Caco-2 (cell line): Measurements from ENCODE around the gene SH3RF2. TPM values are rescaled to one million over a fixed set of nuclear protein-coding genes. Genes with fewer than 3 reads are reported as not detected.
A peak's percentile ranks its signal among the peaks of the same experiment; 100 is the strongest.

Source experiments
- BruUV-seq: library from RNA; stranded (reverse); fragments of 400-500 nt; replicated peaks from 2 replicates; lab custom pipeline; 2021; lab: Mats Ljungman, UMichigan
- CTCF ChIA-PET: fragments of 300-600 bp; sonication (Branson Sonifier 250); formaldehyde crosslinking; loops from one replicate; lab custom pipeline; 2022; ENCODE audit warnings: antibody characterized with exemption; lab: Charles Lee
- POLR2A ChIA-PET: fragments of 300-600 bp; sonication (Branson Sonifier 250); formaldehyde crosslinking; loops from one replicate; lab custom pipeline; 2022; ENCODE audit warnings: antibody characterized with exemption; lab: Charles Lee
- DNase-seq, 2 experiments: peaks; one replicate each; pipeline versions ENCODE4 v3.0.0 to v3.0.0-alpha.2; 2020 to 2022
- H3K27me3 ChIP-seq: replicated peaks from 2 replicates; pipeline ENCODE4 v1.6.0; 2011; ENCODE audit warnings: low read length; ENCODE audit not compliant: control insufficient read depth, insufficient read depth
- H3K36me3 ChIP-seq: 2 replicates; pipeline ENCODE4 v1.5.1; 2011; ENCODE audit warnings: low read length; ENCODE audit not compliant: control insufficient read depth, insufficient read depth
- H3K4me1 ChIP-seq: fragments of 250-450 bp; sonication (Bioruptor Pico); 2 replicates; pipeline ENCODE4 v1.5.1; 2020; ENCODE audit warnings: mild to moderate bottlenecking
- H3K4me3 ChIP-seq: 2 replicates; pipeline ENCODE4 v1.5.1; 2011; ENCODE audit warnings: low read depth, mild to moderate bottlenecking, control low read depth, low read length
- H3K9me3 ChIP-seq: fragments of 250-450 bp; sonication (Bioruptor Pico); 2 replicates; pipeline ENCODE4 v1.5.1; 2020; ENCODE audit warnings: mild to moderate bottlenecking, moderate library complexity
- H3K27ac Mint-ChIP-seq: one replicate; pipeline ENCODE4 v1.8.0; 2022; ENCODE audit warnings: mixed read lengths; ENCODE audit not compliant: unreplicated experiment
- H3K27me3 Mint-ChIP-seq: one replicate; pipeline ENCODE4 v1.8.0; 2022; ENCODE audit warnings: mixed read lengths; ENCODE audit not compliant: insufficient read depth, unreplicated experiment
- H3K36me3 Mint-ChIP-seq: one replicate; pipeline ENCODE4 v1.8.0; 2022; ENCODE audit warnings: mild to moderate bottlenecking, mixed read lengths; ENCODE audit not compliant: insufficient read depth, unreplicated experiment
- H3K4me1 Mint-ChIP-seq: one replicate; pipeline ENCODE4 v1.8.0; 2022; ENCODE audit warnings: low read depth, mixed read lengths; ENCODE audit not compliant: unreplicated experiment
- H3K4me3 Mint-ChIP-seq: one replicate; pipeline ENCODE4 v1.8.0; 2022; ENCODE audit warnings: mild to moderate bottlenecking, moderate library complexity, mixed read lengths; ENCODE audit not compliant: unreplicated experiment
- H3K9me3 Mint-ChIP-seq: one replicate; pipeline ENCODE4 v1.8.0; 2022; ENCODE audit warnings: mixed read lengths; ENCODE audit not compliant: unreplicated experiment
- CTCF ChIP-seq, 2 experiments: fragments of 200-600 bp in 1 of 2; IDR thresholded peaks; 1 replicate in 1 of 2; 2 replicates in 1 of 2; pipeline versions ENCODE4 v1.5.1 to v1.8.0; 2011 to 2022; ENCODE audit warnings: antibody characterized with exemption in 1 of 2, control low read depth in 1 of 2, inconsistent platforms in 1 of 2, low read depth in 1 of 2, low read length in 1 of 2, mild to moderate bottlenecking in 1 of 2, moderate library complexity in 1 of 2; ENCODE audit not compliant: insufficient read depth in 1 of 2, severe bottlenecking in 1 of 2, unreplicated experiment in 1 of 2
- intact Hi-C: fragments of 100-400 bp; cut with micrococcal nuclease; formaldehyde crosslinking; loops from one replicate; pipeline ENCODE4 v1.10.0; 2022; ENCODE audit not compliant: unreplicated experiment
- total RNA-seq: library from RNA; stranded (reverse); gene quantifications from 2 replicates; pipeline ENCODE4 v1.2.3, GENCODE V29; 2022

Gene SH3RF2
- total RNA-seq, 1 experiment from 2014 or later: 49.4 TPM

- ChIA-PET CTCF (no interaction called here), POLR2A (no interaction called here)
- H3K27ac Mint-ChIP-seq: peak overlapping the region; percentile 73
- H3K27me3 Mint-ChIP-seq: no peaks in the 10 kb centered on the region
- BruUV-seq: no TSS peak
- Histone ChIP-seq H3K36me3 (no peaks in the 10 kb centered on the region), H3K9me3 (0 out of 2 replicates have a peak, but pooled peaks cover 3% of the 10 kb centered on the region), H3K27me3 (no peaks in the 10 kb centered on the region), H3K4me1 (peaks cover 30% of the 10 kb centered on the region), H3K4me3 (no peak overlapping the region)
- TF ChIP-seq CTCF (IDR thresholded peaks at IDR 0.05; ENCODE audit: insufficient read depth in 1 of 2, low read depth in 1 of 2, low read length in 1 of 2, severe bottlenecking in 1 of 2, unreplicated experiment in 1 of 2): no peak
- H3K4me3 Mint-ChIP-seq: no peak overlapping the region
- intact Hi-C loops: no loop called here
- H3K9me3 Mint-ChIP-seq: no peaks in the 10 kb centered on the region
- peaks cover 31% of the 10 kb centered on the region for H3K4me1 Mint-ChIP-seq
- DNase-seq: no peak
- no peaks in the 10 kb centered on the region for H3K36me3 Mint-ChIP-seq
These were observed 13.0 kb upstream of the SH3RF2 start for GRCh38 chr5:145923405-145923804.

- Mint-ChIP-seq H3K4me1 (peaks cover 31% of the 10 kb centered on the region), H3K27me3 (no peaks in the 10 kb centered on the region), H3K9me3 (no peaks in the 10 kb centered on the region), H3K36me3 (no peaks in the 10 kb centered on the region), H3K4me3 (no peak overlapping the region), H3K27ac (peak overlapping the region; percentile 73)
- peaks cover 30% of the 10 kb centered on the region for H3K4me1 ChIP-seq
- no peak overlapping the region for H3K4me3 ChIP-seq
- no TSS peak for BruUV-seq
- 0 out of 2 replicates have a peak, but pooled peaks cover 3% of the 10 kb centered on the region for H3K9me3 ChIP-seq
- TF ChIP-seq CTCF (IDR thresholded peaks at IDR 0.05; ENCODE audit: insufficient read depth in 1 of 2, low read depth in 1 of 2, low read length in 1 of 2, severe bottlenecking in 1 of 2, unreplicated experiment in 1 of 2): no peak
- DNase-seq: no peak
- ChIA-PET CTCF (interaction anchor here (0.8 kb wide), 1 partner anchor 11 kb away, joined by 5 read pairs; the partner anchor contains the start of gene SH3RF2), POLR2A (interaction anchor here (1.0 to 1.3 kb wide), 2 partner anchors 12 to 14 kb away, joined by 4 to 8 read pairs; no protein-coding TSS in a partner anchor)
- intact Hi-C loops: loop anchor here (1.0 kb wide), 2 partner anchors 14 to 54 kb away; no protein-coding TSS in a partner anchor
- H3K36me3 ChIP-seq: no peaks in the 10 kb centered on the region
- H3K27me3 ChIP-seq: no peaks in the 10 kb centered on the region
These were observed 11.5 kb upstream of the SH3RF2 start for GRCh38 chr5:145924849-145925248.

GRCh38 chr5:145925353-145925752 lies 11.0 kb upstream of the SH3RF2 start:
- Mint-ChIP-seq H3K27me3 (no peaks in the 10 kb centered on the region), H3K36me3 (no peaks in the 10 kb centered on the region), H3K27ac (peak overlapping the region; percentile 73), H3K4me1 (peaks cover 31% of the 10 kb centered on the region), H3K4me3 (no peak overlapping the region), H3K9me3 (no peaks in the 10 kb centered on the region)
- BruUV-seq: no TSS peak
- intact Hi-C loops: loop anchor here (1.0 kb wide), 2 partner anchors 14 to 54 kb away; no protein-coding TSS in a partner anchor
- Histone ChIP-seq H3K36me3 (no peaks in the 10 kb centered on the region), H3K4me3 (no peak overlapping the region), H3K4me1 (peaks cover 30% of the 10 kb centered on the region), H3K9me3 (0 out of 2 replicates have a peak, but pooled peaks cover 3% of the 10 kb centered on the region), H3K27me3 (no peaks in the 10 kb centered on the region)
- POLR2A ChIA-PET: interaction anchor here (1.0 to 1.3 kb wide), 2 partner anchors 12 to 14 kb away, joined by 4 to 8 read pairs; no protein-coding TSS in a partner anchor
- TF ChIP-seq CTCF (IDR thresholded peaks at IDR 0.05; ENCODE audit: insufficient read depth in 1 of 2, low read depth in 1 of 2, low read length in 1 of 2, severe bottlenecking in 1 of 2, unreplicated experiment in 1 of 2): no peak
- DNase-seq: peak in 1 of 2 experiments; percentile 52
- CTCF ChIA-PET: interaction anchor here (0.8 kb wide), 1 partner anchor 11 kb away, joined by 5 read pairs; the partner anchor contains the start of gene SH3RF2
